HCT116 (cell line): ENCODE results near the gene HSD17B12. TPM values are rescaled to one million over a fixed set of nuclear protein-coding genes. Genes with fewer than 3 reads are reported as not detected.

Source experiments
- ATAC-seq: fragments of 200-7000 bp; cut with Tn5 transposase; 2 replicates; pipeline ENCODE4 v1.9.1; 2020; ENCODE audit warnings: mild to moderate bottlenecking, moderate library complexity
- BruUV-seq: library from RNA; stranded (reverse); fragments of 400-500 nt; replicated peaks from 2 replicates; lab custom pipeline; 2021; lab: Mats Ljungman, UMichigan
- CTCF ChIA-PET: fragments of 300-600 bp; sonication (Branson Sonifier 250); formaldehyde crosslinking; loops from one replicate; lab custom pipeline; 2021; ENCODE audit warnings: antibody characterized with exemption; lab: Charles Lee
- POLR2A ChIA-PET: fragments of 300-600, 350-600 bp; sonication (Branson Sonifier 250); formaldehyde crosslinking; loops from one replicate; lab custom pipeline; 2021; ENCODE audit warnings: antibody characterized with exemption; lab: Charles Lee
- RAD21 ChIA-PET, 2 experiments: fragments of 300-600 bp; sonication (Branson Sonifier 250); formaldehyde crosslinking; loops; one replicate each; lab custom pipeline; 2023; ENCODE audit warnings: low total read pairs in 2 of 2; ENCODE audit not compliant: uncharacterized antibody in 2 of 2, unreplicated experiment in 2 of 2, low non-redundant PET in 1 of 2; lab: Charles Lee
- DNase-seq: peaks from one replicate; pipeline ENCODE4 v3.0.0-alpha.2; 2010; ENCODE audit warnings: low read depth, low spot score
- H2AFZ ChIP-seq: fragments of 200-600 bp; shearing (Covaris generic), sonication (generic); 2 replicates; pipeline ENCODE4 v1.6.1; 2017; ENCODE audit warnings: low read depth, mixed run types, mixed read lengths, antibody characterized with exemption, low read length; ENCODE audit not compliant: poor library complexity, severe bottlenecking
- H3K27ac ChIP-seq: 2 replicates; pipeline ENCODE4 v1.5.1; 2012; ENCODE audit warnings: low read depth, low read length
- H3K27me3 ChIP-seq: fragments of 200-600 bp; sonication (generic); 2 replicates; pipeline ENCODE4 v1.6.1; 2016; ENCODE audit warnings: mixed run types, low read length, mixed read lengths; ENCODE audit not compliant: insufficient read depth
- H3K36me3 ChIP-seq, 2 experiments: fragments of 200-500 bp in 1 of 2; fragments of 200-600 bp in 1 of 2; sonication (Bioruptor generic) in 1 of 2; sonication (generic) in 1 of 2; 2 replicates each; pipeline versions ENCODE4 v1.5.1 to v1.6.1; 2014 to 2016; ENCODE audit warnings: low read length in 2 of 2, inconsistent platforms in 1 of 2, mixed read lengths in 1 of 2, mixed run types in 1 of 2; ENCODE audit not compliant: insufficient read depth in 2 of 2, control insufficient read depth in 1 of 2
- H3K4me1 ChIP-seq, 2 experiments: fragments of 200-600 bp in 1 of 2; sonication (generic) in 1 of 2; 2 replicates each; pipeline versions ENCODE4 v1.5.1 to v1.6.1; 2012 to 2017; ENCODE audit warnings: low read length in 2 of 2, inconsistent platforms in 1 of 2, mild to moderate bottlenecking in 1 of 2, mixed read lengths in 1 of 2, mixed run types in 1 of 2, moderate library complexity in 1 of 2; ENCODE audit not compliant: insufficient read depth in 2 of 2, control insufficient read depth in 1 of 2
- H3K4me2 ChIP-seq: fragments of 200-600 bp; sonication (generic); 2 replicates; pipeline ENCODE4 v1.6.1; 2017; ENCODE audit warnings: mixed run types, low read length, mixed read lengths
- H3K4me3 ChIP-seq, 2 experiments: fragments of 200-600 bp in 1 of 2; sonication (generic) in 1 of 2; replicated peaks in 1 of 2; 2 replicates each; pipeline ENCODE4 v1.5.1; 2011 to 2016; ENCODE audit warnings: low read length in 2 of 2, control low read depth in 1 of 2, low read depth in 1 of 2, mild to moderate bottlenecking in 1 of 2, mixed read lengths in 1 of 2, mixed run types in 1 of 2
- H3K79me2 ChIP-seq: fragments of 200-600 bp; sonication (generic); 2 replicates; pipeline ENCODE4 v1.6.1; 2017; ENCODE audit warnings: mild to moderate bottlenecking, mixed run types, low read length, moderate library complexity, mixed read lengths; ENCODE audit not compliant: insufficient read depth
- H3K9ac ChIP-seq: fragments of 200-600 bp; sonication (generic); 2 replicates; pipeline ENCODE4 v1.6.1; 2016; ENCODE audit warnings: low read length, mixed read lengths
- H3K9me2 ChIP-seq: fragments of 200-600 bp; sonication (generic), shearing (Covaris generic); 2 replicates; pipeline ENCODE4 v1.6.1; 2017; ENCODE audit warnings: mixed run types, mild to moderate bottlenecking, moderate library complexity; ENCODE audit not compliant: insufficient read depth
- H3K9me3 ChIP-seq, 2 experiments: fragments of 200-500 bp in 1 of 2; fragments of 200-600 bp in 1 of 2; sonication (Bioruptor generic) in 1 of 2; sonication (generic) in 1 of 2; 2 replicates each; pipeline ENCODE4 v1.6.1; 2014 to 2017; ENCODE audit warnings: low read length in 2 of 2, mixed read lengths in 2 of 2, inconsistent platforms in 1 of 2, low read depth in 1 of 2, mild to moderate bottlenecking in 1 of 2, mixed run types in 1 of 2, moderate library complexity in 1 of 2; ENCODE audit not compliant: control insufficient read depth in 1 of 2, insufficient read depth in 1 of 2
- H4K20me1 ChIP-seq: fragments of 200-600 bp; sonication (generic), shearing (Covaris generic); 2 replicates; pipeline ENCODE4 v1.6.1; 2017; ENCODE audit warnings: mixed run types, mild to moderate bottlenecking, moderate library complexity; ENCODE audit not compliant: insufficient read depth
- CTCF ChIP-seq, 3 experiments: fragments of 200-600 bp in 1 of 3; sonication (generic) in 1 of 3; IDR thresholded peaks in 2 of 3; conservative IDR thresholded peaks in 1 of 3; 2 replicates each; pipeline ENCODE4 v1.5.1; 2012 to 2017; ENCODE audit warnings: low read depth in 2 of 3, low read length in 2 of 3, antibody characterized with exemption in 1 of 3, borderline replicate concordance in 1 of 3, control low read depth in 1 of 3, mild to moderate bottlenecking in 1 of 3, mixed read lengths in 1 of 3, mixed run types in 1 of 3, moderate library complexity in 1 of 3; ENCODE audit not compliant: insufficient read depth in 1 of 3
- EZH2 ChIP-seq: fragments of 200-600 bp; sonication (generic); IDR thresholded peaks from 2 replicates; pipeline ENCODE4 v1.6.1; 2017; ENCODE audit warnings: antibody characterized with exemption, mixed run types
- FOSL1 ChIP-seq: IDR thresholded peaks from 2 replicates; pipeline ENCODE4 v1.6.1; 2012; ENCODE audit warnings: low read depth
- SP1 ChIP-seq: IDR thresholded peaks from 2 replicates; pipeline ENCODE4 v1.6.1; 2012; ENCODE audit warnings: low read depth
- TCF7L2 ChIP-seq: IDR thresholded peaks from 2 replicates; pipeline ENCODE4 v1.7.0; 2011; ENCODE audit warnings: borderline replicate concordance, inconsistent platforms; ENCODE audit not compliant: insufficient read depth, insufficient read length; ENCODE audit errors: extremely low read depth
- ZBTB33 ChIP-seq: IDR thresholded peaks from 2 replicates; pipeline ENCODE4 v1.6.1; 2011; ENCODE audit warnings: mild to moderate bottlenecking, low read length, moderate library complexity; ENCODE audit not compliant: insufficient replicate concordance; ENCODE audit errors: extremely low read depth
- ZNF274 ChIP-seq: fragments of 200-500 bp; sonication (Bioruptor generic); IDR thresholded peaks from 2 replicates; pipeline ENCODE4 v1.6.1; 2014; ENCODE audit warnings: mild to moderate bottlenecking, low read depth, low read length, inconsistent platforms
- intact Hi-C: fragments of 100-400 bp; cut with micrococcal nuclease; formaldehyde crosslinking; loops from 2 replicates; pipeline ENCODE4 v1.10.0; 2022
- total RNA-seq: library from RNA; stranded (reverse); gene quantifications from one replicate; pipeline ENCODE4 v1.2.1, GENCODE V29; 2021; ENCODE audit not compliant: unreplicated experiment

Gene HSD17B12
- total RNA-seq, 1 experiment from 2014 or later: 83.7 TPM

DNA sequence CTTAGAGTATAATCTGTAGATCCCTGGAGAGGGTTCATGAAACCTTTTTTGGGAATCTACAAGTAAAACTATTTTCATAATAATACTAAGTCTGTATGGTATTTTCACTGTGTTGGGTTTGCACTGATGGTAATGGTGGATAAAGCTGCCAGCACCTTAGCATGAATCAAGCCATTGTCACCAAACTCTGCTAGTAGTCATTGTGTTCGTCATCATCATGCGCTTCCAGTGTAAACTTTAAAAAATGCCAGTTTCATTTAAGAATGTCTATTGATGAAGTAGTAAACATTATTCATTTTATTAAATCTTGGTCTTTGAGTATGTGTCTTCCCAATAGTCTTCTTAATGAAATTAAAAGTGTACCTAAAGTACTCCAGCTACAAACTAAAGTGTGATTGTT lies 215.1 kb downstream of the HSD17B12 start:
- POLR2A ChIA-PET: no interaction called here

More for the DNA sequence above, 215.1 kb downstream of the HSD17B12 start:
- no peaks in the 10 kb centered on the region for H4K20me1 ChIP-seq
- H3K27me3 ChIP-seq: no peaks in the 10 kb centered on the region
- RAD21 ChIA-PET: no interaction called here
- no peaks in the 10 kb centered on the region for H3K9me2 ChIP-seq
- TF ChIP-seq FOSL1: no peak
- no peak for TF ChIP-seq CTCF (IDR thresholded peaks at IDR 0.05 in 2 of 3, conservative IDR thresholded peaks at IDR 0.05 in 1 of 3; ENCODE audit: borderline replicate concordance in 1 of 3, insufficient read depth in 1 of 3, low read depth in 2 of 3, low read length in 2 of 3)
- no peak for TF ChIP-seq TCF7L2
- TF ChIP-seq ZNF274: no peak
- no peak for TF ChIP-seq ZBTB33
- no peak for TF ChIP-seq EZH2
- no peak for TF ChIP-seq SP1
- TF ChIP-seq, all 23 proteins: peak for 0
- no TSS peak for BruUV-seq
- Histone ChIP-seq H3K4me1 (no peaks in the 10 kb centered on the region), H3K4me2 (no peak overlapping the region), H2AFZ (no peak overlapping the region), H3K79me2 (no peaks in the 10 kb centered on the region), H3K9me3 (no peaks in the 10 kb centered on the region), H3K36me3 (peaks cover 21 to 30% of the 10 kb centered on the region in 2 experiments; a peak in 3 of 4 replicates), H3K4me3 (no peak overlapping the region), H3K27ac (no peak overlapping the region), H3K9ac (no peak overlapping the region)
- DNase-seq (no peak), ATAC-seq (no peak)
- intact Hi-C loops: no loop called here
- CTCF ChIA-PET: no interaction called here
